GM19372 (cell line): Measurements from ENCODE around the gene BECN2.

Experiments used
- ATAC-seq: cut with Tn5 transposase; IDR thresholded peaks from one replicate; pipeline ENCODE4 v1.9.1; 2021; ENCODE audit warnings: mild to moderate bottlenecking, low read depth, moderate library complexity; ENCODE audit not compliant: unreplicated experiment

The BECN2 gene

GRCh38 chr1:241957692-241958494 is at the start of gene BECN2:
BECN2 (plus strand) TSS chr1:241957767; CDS start chr1:241957767, 0 bp downstream.
- ATAC-seq, result no peak

DNA sequence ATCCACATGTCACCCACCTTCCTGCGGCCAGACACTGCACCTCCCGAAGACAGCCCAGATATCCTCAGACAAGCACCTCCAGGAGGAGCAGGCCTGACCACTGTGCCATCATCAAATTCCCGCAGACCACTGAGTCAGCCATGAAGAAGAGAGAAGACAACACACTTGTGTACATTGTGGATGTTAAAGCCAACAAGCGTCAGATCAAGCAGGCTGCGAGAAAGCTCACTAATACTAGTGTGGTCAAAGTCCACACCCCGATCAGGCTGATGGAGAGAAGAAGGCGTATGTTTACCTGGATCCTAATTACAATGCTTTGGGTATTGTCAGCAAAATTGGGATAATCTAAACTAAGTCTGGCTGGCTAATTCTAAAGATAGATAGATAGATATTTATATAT is 41.4 kb upstream of the BECN2 start:
- ATAC-seq, result no peak

DNA sequence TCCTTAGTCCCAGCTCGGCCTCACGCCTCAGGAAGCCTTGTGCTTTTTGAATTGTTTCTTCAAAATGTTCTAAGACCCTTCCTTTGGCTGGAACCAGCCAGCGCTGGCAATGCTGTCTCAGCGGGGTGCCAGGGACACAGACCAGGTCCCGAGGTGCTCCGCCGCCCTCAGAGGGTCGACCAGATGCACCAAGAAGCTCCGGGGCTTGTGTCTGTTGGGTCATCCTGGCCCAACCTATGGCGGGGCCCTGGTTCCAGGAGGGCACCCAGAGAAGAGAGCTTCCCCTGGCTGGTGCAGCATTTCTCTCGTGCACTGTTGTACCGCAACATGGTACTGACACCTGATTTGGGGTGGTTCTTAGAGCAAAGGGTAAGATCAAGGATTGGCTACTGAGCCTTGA is 40.1 kb upstream of the BECN2 start:
- ATAC-seq, result no peak

DNA sequence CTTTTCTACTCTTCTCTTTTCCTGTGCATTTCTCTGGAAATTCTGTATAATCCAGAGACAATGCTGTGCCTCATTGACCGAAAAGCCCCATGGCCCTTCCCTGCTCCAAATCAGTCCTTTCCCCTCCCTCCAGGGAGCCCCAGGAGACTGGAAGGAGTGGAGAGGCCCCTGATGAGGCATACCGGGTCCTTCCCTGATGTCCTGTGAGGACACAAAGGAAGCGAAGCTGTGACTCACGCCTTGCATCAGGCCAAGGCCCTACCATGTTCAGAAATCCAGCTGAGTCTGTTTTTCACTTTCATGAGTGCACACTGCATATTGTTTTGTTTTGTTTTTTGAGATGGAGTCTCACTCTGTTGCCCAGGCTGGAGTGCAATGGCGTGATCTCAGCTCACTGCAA is 38.7 kb upstream of the BECN2 start:
- ATAC-seq, result no peak

DNA sequence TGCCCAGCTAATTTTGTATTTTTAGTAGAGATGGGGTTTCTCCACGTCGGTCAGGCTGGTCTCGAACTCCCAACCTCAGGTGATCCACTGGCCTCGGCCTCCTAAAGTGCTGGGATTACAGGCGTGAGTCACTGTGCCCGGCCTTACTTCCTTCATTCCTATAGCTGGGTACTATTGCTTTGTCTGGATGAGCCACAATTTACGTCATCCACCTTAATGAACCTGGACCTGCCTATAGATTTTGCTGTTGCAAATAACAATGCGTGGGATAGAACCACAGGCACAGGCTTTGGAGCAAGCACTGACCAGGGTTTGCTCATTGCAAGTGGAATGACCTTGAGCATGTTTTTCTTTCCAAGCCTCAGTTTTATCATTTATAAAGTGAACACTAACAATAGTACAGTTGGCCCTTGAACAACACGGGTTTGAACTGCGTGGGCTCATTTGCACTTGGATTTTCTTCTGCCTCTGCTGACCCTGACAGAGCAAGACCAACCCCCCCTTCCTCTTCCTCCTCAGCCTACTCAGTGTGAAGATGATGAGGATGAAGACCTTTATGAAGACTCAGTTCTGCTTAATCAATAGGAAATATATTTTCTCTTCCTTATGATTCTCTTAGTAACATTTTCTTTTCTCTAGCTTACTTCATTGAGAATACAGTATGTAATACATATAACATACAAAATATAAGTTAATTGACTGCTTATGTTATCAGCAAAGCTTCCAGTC is 33.3 kb upstream of the BECN2 start:
- ATAC-seq, result no peak

DNA sequence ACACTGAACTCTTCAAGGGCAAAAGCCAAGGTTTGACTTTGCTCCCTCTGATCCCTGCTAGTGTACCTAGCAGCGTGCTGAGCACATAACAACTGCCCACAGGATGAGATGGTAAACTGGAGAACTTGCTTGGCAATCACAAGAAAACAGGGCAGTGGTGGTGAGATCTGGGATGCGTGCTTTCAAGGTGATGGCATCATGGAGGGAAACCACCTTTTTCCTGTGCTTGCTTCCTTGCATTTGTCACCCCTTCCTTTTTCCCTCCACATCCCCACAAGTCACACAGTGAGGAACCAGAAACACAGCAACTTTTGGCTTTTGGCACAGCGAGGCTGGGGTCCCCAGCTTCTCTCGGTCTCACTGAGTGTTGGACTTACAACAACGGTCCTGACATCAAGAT is 31.4 kb upstream of the BECN2 start:
- ATAC-seq, result no peak

GRCh38 chr1:241927321-241927720 is 30.2 kb upstream of the BECN2 start:
- no peak for ATAC-seq

DNA sequence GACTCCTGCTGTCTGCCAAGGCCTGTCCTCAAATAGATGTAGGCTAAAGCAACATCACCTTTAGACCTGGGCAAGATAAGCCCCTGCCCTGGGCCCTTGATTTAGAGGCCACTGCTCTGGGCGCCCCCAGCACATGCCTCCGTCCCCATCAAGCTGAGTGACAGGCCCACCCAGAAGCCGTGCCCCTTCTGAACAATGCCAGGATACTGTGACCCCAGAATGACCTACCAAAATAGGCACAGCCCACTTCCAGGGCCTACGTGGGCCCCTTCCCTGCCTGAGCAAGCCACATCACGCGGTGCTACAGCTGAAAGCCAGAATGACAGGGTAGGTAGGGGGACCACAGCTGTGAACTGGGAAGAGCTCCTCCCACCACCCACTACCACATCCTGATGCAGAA is 24.7 kb upstream of the BECN2 start:
- no peak for ATAC-seq

DNA sequence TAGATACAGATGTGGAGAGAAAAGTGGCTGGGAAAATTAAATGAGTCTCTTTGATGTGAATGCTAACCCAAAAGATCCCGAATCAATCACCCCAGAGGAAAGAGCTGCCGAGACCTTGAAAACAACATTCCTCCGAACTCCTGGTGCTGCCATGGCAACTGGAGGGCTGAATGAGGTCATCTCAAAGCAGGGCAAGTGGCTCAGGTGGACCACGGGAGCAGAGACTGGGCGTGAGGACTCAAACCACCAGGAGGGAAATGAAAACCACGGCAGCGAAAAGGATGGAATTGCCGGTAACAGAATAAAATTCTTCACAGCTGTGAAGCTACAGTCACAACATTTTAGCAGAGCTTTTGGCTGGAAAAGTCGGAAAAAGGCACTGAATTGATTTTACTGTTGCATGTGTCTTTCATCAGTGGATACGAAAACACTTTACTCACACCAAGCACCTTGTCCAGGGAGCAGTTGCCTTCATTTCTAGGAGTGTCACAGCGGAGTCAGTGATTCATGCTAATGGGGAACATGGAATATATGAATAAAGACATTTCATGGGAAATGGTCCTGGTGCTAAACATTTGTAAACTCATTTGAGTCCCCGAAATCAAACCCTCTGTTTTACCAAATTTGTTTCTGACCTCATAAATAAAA is 23.2 kb upstream of the BECN2 start:
- ATAC-seq, result no peak

- no peak for ATAC-seq
Observed at GRCh38 chr1:241934866-241935265, 22.7 kb upstream of the BECN2 start.

DNA sequence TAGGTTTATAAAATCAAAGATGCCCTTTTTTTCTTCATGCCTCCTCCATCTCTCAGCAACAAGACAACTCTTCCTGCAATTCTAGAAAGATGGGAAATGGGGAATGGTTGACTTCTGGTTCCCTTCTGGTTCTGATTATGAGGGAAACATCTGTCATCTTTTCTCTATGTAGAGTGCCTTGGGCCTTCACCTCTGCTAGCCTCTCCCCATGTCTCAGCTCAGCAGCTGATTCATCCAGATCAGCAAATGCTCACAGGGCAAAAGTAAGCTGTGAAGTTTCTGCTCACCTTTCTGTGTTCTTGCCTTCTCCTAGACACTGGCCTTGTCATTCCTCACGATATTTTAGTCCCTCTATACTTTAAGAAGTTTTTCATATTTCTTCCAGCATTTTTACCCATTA is 17.8 kb upstream of the BECN2 start:
- no peak for ATAC-seq

- no peak for ATAC-seq
Observed at GRCh38 chr1:241942738-241943137, 14.8 kb upstream of the BECN2 start.

- no peak for ATAC-seq
Observed at GRCh38 chr1:241944300-241944699, 13.3 kb upstream of the BECN2 start.

- ATAC-seq, result no peak
Observed at GRCh38 chr1:241947354-241947753, 10.2 kb upstream of the BECN2 start.

- ATAC-seq, result no peak
Observed at GRCh38 chr1:241950390-241950789, 7.2 kb upstream of the BECN2 start.

DNA sequence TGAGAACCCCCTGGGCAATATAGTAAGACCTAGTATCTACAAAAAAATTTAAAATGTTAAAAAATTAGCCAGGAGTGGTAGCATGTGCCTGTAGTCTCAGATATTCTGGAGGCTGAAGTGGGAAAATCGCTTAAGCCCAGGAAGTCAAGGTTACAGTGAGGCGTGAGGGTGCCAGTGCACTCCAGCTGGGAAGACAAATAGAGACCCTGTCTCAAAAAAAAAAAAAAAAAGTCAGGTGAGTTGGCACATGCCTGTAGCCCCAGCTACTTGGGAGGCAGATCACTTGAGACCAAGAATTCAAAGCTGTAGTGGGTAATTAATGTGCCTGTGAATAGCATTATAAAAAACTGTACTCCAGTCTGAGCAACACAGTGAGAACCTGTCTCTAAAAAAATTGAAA is 4.6 kb downstream of the BECN2 start:
- no peak for ATAC-seq

- ATAC-seq, result no peak
Observed at GRCh38 chr1:241963722-241964121, 6.2 kb downstream of the BECN2 start.

DNA sequence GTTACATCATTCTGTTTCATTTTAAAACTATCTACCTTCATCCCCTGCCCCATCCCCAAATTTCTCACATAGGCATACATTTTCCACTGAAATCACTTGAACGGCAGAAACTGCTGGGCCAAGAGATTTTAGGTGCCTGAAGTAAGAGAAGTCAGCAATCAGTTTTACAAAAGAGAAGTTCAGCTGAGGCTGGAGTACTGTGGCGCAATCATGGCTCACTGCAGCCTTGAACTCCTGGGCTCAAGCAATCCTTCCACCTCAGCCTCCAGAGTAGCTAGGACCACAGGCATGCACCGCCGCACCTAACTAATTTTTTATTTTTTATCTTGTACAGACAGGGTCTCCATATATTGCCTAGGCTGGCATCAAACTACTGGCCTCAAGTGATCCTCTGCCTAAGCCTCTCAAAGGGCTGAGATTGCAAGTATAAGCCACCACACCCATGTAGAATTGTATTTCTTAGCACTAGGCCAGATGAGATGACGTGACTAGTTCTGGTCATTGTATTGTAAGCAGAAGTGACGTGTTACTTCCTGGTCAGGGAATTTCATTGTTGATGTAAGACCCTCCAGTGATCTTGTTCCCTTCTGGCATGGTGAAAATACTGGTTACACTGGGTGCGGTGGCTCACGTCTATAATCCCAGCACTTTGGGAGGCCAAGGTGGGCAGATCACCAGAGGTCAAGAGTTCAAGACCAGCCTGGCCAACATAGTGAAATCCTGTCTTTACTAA is 7.1 kb downstream of the BECN2 start:
- no peak for ATAC-seq

GRCh38 chr1:241968611-241969010 is 11.0 kb downstream of the BECN2 start:
- ATAC-seq, result no peak

DNA sequence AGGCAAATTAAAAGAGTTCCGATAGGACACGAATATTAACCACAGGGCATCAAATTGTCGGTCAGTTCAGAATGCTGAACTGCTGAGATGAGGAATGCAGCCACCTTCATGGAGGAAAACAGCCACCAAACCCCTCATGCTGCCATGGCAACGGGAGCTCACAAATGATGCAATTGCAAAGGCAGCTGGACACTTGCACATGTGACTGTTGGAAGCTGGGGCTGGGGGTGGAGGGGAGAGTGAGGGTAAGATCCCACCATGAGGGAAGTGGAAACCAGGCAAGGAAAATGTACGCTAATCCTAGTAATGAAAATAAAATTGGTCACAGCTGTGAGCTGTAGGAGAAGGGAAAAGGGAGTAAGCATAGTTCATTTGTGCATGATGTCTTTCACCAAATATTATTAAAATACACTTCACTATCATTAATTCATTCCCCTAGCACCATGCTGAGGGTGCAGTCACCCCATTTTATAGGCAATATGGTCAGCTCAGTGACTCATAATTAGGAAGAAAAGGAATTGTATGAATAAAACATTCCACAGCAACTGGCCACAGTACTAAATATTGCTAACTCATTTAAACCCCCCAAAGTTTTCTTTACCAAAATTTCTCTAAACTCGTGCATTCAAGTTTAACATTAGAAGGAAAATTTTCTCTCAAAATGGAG is 15.3 kb downstream of the BECN2 start:
- ATAC-seq, result no peak
